Panc1 (cell line): Measurements from ENCODE around the gene CPA5.

ENCODE experiments used
- CTCF ChIP-seq: fragments of 450-650 bp; IDR thresholded peaks from 2 replicates; pipeline ENCODE4 v1.5.1; 2017; ENCODE audit warnings: mild to moderate bottlenecking
- POLR2AphosphoS5 ChIP-seq: IDR thresholded peaks from 2 replicates; pipeline ENCODE4 v1.6.1; 2012; ENCODE audit warnings: mild to moderate bottlenecking, low read depth, low read length, moderate library complexity
- TCF7L2 ChIP-seq: IDR thresholded peaks from 2 replicates; pipeline ENCODE4 v1.6.1; 2011; ENCODE audit warnings: mild to moderate bottlenecking, low read depth, low read length, inconsistent platforms

- TF ChIP-seq CTCF (no peak), POLR2AphosphoS5 (no peak), TCF7L2 (no peak)
Measured at GRCh38 chr7:130297628-130298543, 46.7 kb upstream of the CPA5 start.
